IMR-90 (cell line): ENCODE data around the gene CTNS. TPM values are rescaled to one million over a fixed set of nuclear protein-coding genes. Genes with fewer than 3 reads are reported as not detected.

ENCODE experiments used
- ATAC-seq: fragments of 200-7000 bp; cut with Tn5 transposase; 2 replicates; pipeline ENCODE4 v1.9.1; 2020; ENCODE audit warnings: low read depth, mild to moderate bottlenecking, moderate library complexity
- BruUV-seq: library from RNA; stranded (reverse); fragments of 400-500 nt; replicated peaks from 2 replicates; lab custom pipeline; 2021; lab: Mats Ljungman, UMichigan
- CTCF ChIA-PET: fragments of 300-600 bp; formaldehyde crosslinking; extraction: SDS; loops from one replicate; lab custom pipeline; 2021; ENCODE audit warnings: antibody characterized with exemption; lab: Yijun Ruan, JAX
- POLR2A ChIA-PET: fragments of 300-600 bp; sonication (Branson Sonifier 250); formaldehyde crosslinking; loops from one replicate; lab custom pipeline; 2022; ENCODE audit warnings: antibody characterized with exemption; ENCODE audit not compliant: unreplicated experiment; lab: Charles Lee
- DNase-seq: peaks from one replicate; pipeline ENCODE4 v3.0.0; 2013
- H2AFZ ChIP-seq: replicated peaks from 2 replicates; pipeline ENCODE3; 2013; ENCODE audit warnings: low read length, mild to moderate bottlenecking; ENCODE audit not compliant: poor library complexity
- H2AK5ac ChIP-seq: 2 replicates; pipeline ENCODE4 v1.6.1; 2013; ENCODE audit warnings: low read depth, low read length, inconsistent platforms
- H2AK9ac ChIP-seq: replicated peaks from 2 replicates; pipeline ENCODE3; 2013; ENCODE audit warnings: mild to moderate bottlenecking, low read depth, low read length, moderate library complexity; ENCODE audit not compliant: poor library complexity
- H2BK120ac ChIP-seq: 2 replicates; pipeline ENCODE4 v1.6.1; 2013; ENCODE audit warnings: low read depth, low read length, inconsistent platforms
- H2BK15ac ChIP-seq: 3 replicates; pipeline ENCODE4 v1.6.1; 2013; ENCODE audit warnings: low read depth, low read length, inconsistent platforms
- H2BK20ac ChIP-seq: 2 replicates; pipeline ENCODE4 v1.6.1; 2013; ENCODE audit warnings: low read depth, mild to moderate bottlenecking, inconsistent platforms, low read length, moderate library complexity
- H2BK5ac ChIP-seq: 2 replicates; pipeline ENCODE4 v1.6.1; 2013; ENCODE audit warnings: mild to moderate bottlenecking, low read depth, low read length, inconsistent platforms; ENCODE audit not compliant: poor library complexity, severe bottlenecking
- H3K14ac ChIP-seq: replicated peaks from 2 replicates; pipeline ENCODE4 v1.6.1; 2013; ENCODE audit warnings: low read depth, low read length, inconsistent platforms
- H3K18ac ChIP-seq: 2 replicates; pipeline ENCODE4 v1.6.1; 2013; ENCODE audit warnings: low read depth, low read length, control low read depth
- H3K23ac ChIP-seq: 2 replicates; pipeline ENCODE4 v1.6.1; 2013; ENCODE audit warnings: low read depth, low read length, inconsistent platforms
- H3K27ac ChIP-seq: 2 replicates; pipeline ENCODE4 v1.5.1; 2013; ENCODE audit warnings: mild to moderate bottlenecking, control low read depth, low read length; ENCODE audit not compliant: insufficient read depth
- H3K27me3 ChIP-seq: 2 replicates; pipeline ENCODE4 v1.6.1; 2013; ENCODE audit warnings: low read length; ENCODE audit not compliant: control insufficient read depth, insufficient read depth
- H3K36me3 ChIP-seq: 2 replicates; pipeline ENCODE4 v1.6.1; 2013; ENCODE audit warnings: low read length, mixed read lengths; ENCODE audit not compliant: control insufficient read depth, insufficient read depth
- H3K4ac ChIP-seq: 2 replicates; pipeline ENCODE4 v1.6.1; 2013; ENCODE audit warnings: low read depth, low read length, inconsistent platforms
- H3K4me1 ChIP-seq: 2 replicates; pipeline ENCODE4 v1.6.1; 2013; ENCODE audit warnings: low read length, mixed read lengths; ENCODE audit not compliant: control insufficient read depth, insufficient read depth
- H3K4me2 ChIP-seq: 2 replicates; pipeline ENCODE4 v1.6.1; 2013; ENCODE audit warnings: low read depth, mild to moderate bottlenecking, control low read depth, low read length, moderate library complexity
- H3K4me3 ChIP-seq: 2 replicates; pipeline ENCODE4 v1.5.1; 2013; ENCODE audit warnings: low read depth, mild to moderate bottlenecking, control low read depth, low read length, moderate library complexity; ENCODE audit not compliant: insufficient read depth
- H3K56ac ChIP-seq: 2 replicates; pipeline ENCODE4 v1.6.1; 2013; ENCODE audit warnings: low read length, inconsistent platforms; ENCODE audit not compliant: insufficient read depth; ENCODE audit errors: extremely low read depth
- H3K79me1 ChIP-seq, 2 experiments: 2 replicates each; pipeline ENCODE4 v1.6.1; 2013; ENCODE audit warnings: low read length in 2 of 2, inconsistent platforms in 1 of 2, low read depth in 1 of 2
- H3K9ac ChIP-seq: 2 replicates; pipeline ENCODE4 v1.6.1; 2013; ENCODE audit warnings: low read depth, low read length, control low read depth
- H3K9me1 ChIP-seq: 2 replicates; pipeline ENCODE4 v1.6.1; 2013; ENCODE audit warnings: low read length, inconsistent platforms; ENCODE audit not compliant: insufficient read depth
- H3K9me3 ChIP-seq: 2 replicates; pipeline ENCODE4 v1.6.1; 2013; ENCODE audit warnings: low read length; ENCODE audit not compliant: control insufficient read depth, insufficient read depth
- H4K20me1 ChIP-seq: 2 replicates; pipeline ENCODE4 v1.6.1; 2013; ENCODE audit warnings: low read length, inconsistent platforms; ENCODE audit not compliant: insufficient read depth
- H4K5ac ChIP-seq: 2 replicates; pipeline ENCODE4 v1.6.1; 2013; ENCODE audit warnings: mild to moderate bottlenecking, low read depth, low read length, control low read depth
- H4K8ac ChIP-seq, 2 experiments: 2 replicates each; pipeline ENCODE4 v1.6.1; 2013; ENCODE audit warnings: low read depth in 2 of 2, low read length in 2 of 2, control low read depth in 1 of 2, inconsistent platforms in 1 of 2
- H4K91ac ChIP-seq: 2 replicates; pipeline ENCODE4 v1.6.1; 2013; ENCODE audit warnings: low read depth, low read length, inconsistent platforms; ENCODE audit not compliant: insufficient read depth
- FOS ChIP-seq: fragments of 150-350 bp; IDR thresholded peaks from 2 replicates; pipeline ENCODE4 v1.6.1; 2016; ENCODE audit warnings: low read depth, low read length
- WGBS, 2 experiments: methylation state at CpG; one replicate each; pipeline versions ENCODE4 v1.1.5 to v1.1.7; 2013; ENCODE audit warnings: missing lambda C conversion rate in 2 of 2; ENCODE audit not compliant: insufficient read length in 1 of 2; ENCODE audit errors: extremely low coverage in 2 of 2; 5-methylcytosine and 5-hydroxymethylcytosine counted together
- dilution Hi-C: fragments of 300-500 bp; cut with HindIII; formaldehyde crosslinking; loops from one replicate; pipeline ENCODE4 v1.14.3; 2018; ENCODE audit warnings: low sequenced_read_pairs; ENCODE audit not compliant: unreplicated experiment
- in situ Hi-C: fragments of 300-500 bp; cut with MboI; formaldehyde crosslinking; loops from 3 replicates; pipeline ENCODE4 v1.14.3; 2019; ENCODE audit warnings: low sequenced_read_pairs, inconsistent platforms, mixed read lengths
- intact Hi-C: fragments of 100-400 bp; cut with micrococcal nuclease; formaldehyde crosslinking; loops from 2 replicates; pipeline ENCODE4 v1.10.0; 2022
- polyA plus RNA-seq, 3 experiments: library from polyadenylated mRNA; depleted of rRNA; stranded (reverse); fragments of >200 nt; gene quantifications; 2 replicates each; pipeline ENCODE4 v1.2.3, GENCODE V29; 2012; ENCODE audit warnings: low replicate concordance in 1 of 3
- total RNA-seq: library from RNA; depleted of rRNA; stranded (reverse); fragments of >200 nt; gene quantifications from 2 replicates; pipeline ENCODE4 v1.2.3, GENCODE V29; 2012
- TF ChIP-seq, protein P1 (sequence below): fragments of 150-350 bp; IDR thresholded peaks from 2 replicates; pipeline ENCODE4 v1.6.1; 2017; ENCODE audit warnings: mild to moderate bottlenecking, antibody characterized with exemption, low read length, low read depth

CTNS gene
- total and polyA plus RNA-seq, 2 of the 4 experiments (the other 2 are of a cell fraction), result 4.7 to 5.3 TPM

DNA sequence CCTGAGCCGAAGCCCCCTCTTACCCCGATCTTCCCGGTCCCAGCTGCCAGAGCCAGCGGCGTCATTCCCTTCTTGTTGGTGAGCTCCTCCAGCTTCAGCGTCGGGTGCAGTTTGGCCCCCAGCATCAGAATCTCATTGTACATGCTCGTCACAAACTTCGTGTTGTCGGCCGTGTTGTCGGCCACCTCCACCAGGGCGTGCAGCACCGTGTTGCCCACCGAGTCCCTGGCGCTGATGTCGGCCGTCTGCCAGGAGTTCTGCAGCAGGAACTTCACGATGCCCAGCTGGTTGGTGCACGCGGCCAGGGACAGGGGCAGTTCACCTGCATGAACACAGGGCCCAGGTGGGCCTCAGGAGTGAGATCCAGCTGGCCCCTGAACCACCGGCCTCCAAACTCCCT is 46.8 kb upstream of the CTNS start:
- H3K18ac ChIP-seq, result no peak overlapping the region
- no peak overlapping the region for H3K4ac ChIP-seq
- intact Hi-C loops (no loop called here), in situ Hi-C loops (no loop called here), dilution Hi-C loops (no loop called here)
- H4K8ac ChIP-seq, result no peak overlapping the region
- H4K5ac ChIP-seq, result no peak overlapping the region
- POLR2A ChIA-PET, result no interaction called here
- H3K56ac ChIP-seq, result no peak overlapping the region
- H3K4me2 ChIP-seq, result no peak overlapping the region
- ATAC-seq (no peak), DNase-seq (no peak)
- no peak overlapping the region for H3K14ac ChIP-seq
- no peaks in the 10 kb centered on the region for H3K9me3 ChIP-seq
- no peak overlapping the region for H4K91ac ChIP-seq
- H3K79me1 ChIP-seq, result no peaks in the 10 kb centered on the region
- no TSS peak for BruUV-seq
- no peaks in the 10 kb centered on the region for H4K20me1 ChIP-seq
- H2BK15ac ChIP-seq, result no peak overlapping the region
- H3K9me1 ChIP-seq, result no peaks in the 10 kb centered on the region; the same call in 1 of the 2 replicates
- H2AFZ ChIP-seq, result no peak overlapping the region
- no peaks in the 10 kb centered on the region for H3K27me3 ChIP-seq
- H2AK5ac ChIP-seq, result no peak overlapping the region
- peaks cover 2% of the 10 kb centered on the region; the same call in 1 of the 2 replicates for H3K4me1 ChIP-seq
- WGBS, 2 experiments, result 91% methylated on average over 15 of the region's 22 CpGs; no CpG with 5 or more reads in 1 of the 2 experiments
- no peak overlapping the region for H2AK9ac ChIP-seq
- H2BK5ac ChIP-seq, result no peak overlapping the region
- H3K9ac ChIP-seq, result no peak overlapping the region
- no peak overlapping the region for H2BK120ac ChIP-seq
- H3K4me3 ChIP-seq, result no peak overlapping the region
- no peak for TF ChIP-seq FOS
- TF ChIP-seq, protein P1, sequence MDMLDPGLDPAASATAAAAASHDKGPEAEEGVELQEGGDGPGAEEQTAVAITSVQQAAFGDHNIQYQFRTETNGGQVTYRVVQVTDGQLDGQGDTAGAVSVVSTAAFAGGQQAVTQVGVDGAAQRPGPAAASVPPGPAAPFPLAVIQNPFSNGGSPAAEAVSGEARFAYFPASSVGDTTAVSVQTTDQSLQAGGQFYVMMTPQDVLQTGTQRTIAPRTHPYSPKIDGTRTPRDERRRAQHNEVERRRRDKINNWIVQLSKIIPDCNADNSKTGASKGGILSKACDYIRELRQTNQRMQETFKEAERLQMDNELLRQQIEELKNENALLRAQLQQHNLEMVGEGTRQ, result no peak
- CTCF ChIA-PET, result no interaction called here
- H2BK20ac ChIP-seq, result no peak overlapping the region
- peaks cover 9% of the 10 kb centered on the region; the same call in 1 of the 2 replicates for H3K36me3 ChIP-seq
- no peak overlapping the region for H3K23ac ChIP-seq
- no peak overlapping the region for H3K27ac ChIP-seq
